Activated naive CD4-positive, alpha-beta T cell treated with Interleukin-2 at 50 U/mL for 16 hours (primary cell): Measurements from ENCODE around the gene ANKS1B.

ENCODE experiments used
- DNase-seq: peaks from one replicate; pipeline ENCODE4 v3.0.0-alpha.2; 2020

Gene ANKS1B

GRCh38 chr12:99435095-99435791 is 549.5 kb downstream of the ANKS1B start:
- DNase-seq: no peak

GRCh38 chr12:99433155-99433554 is 551.6 kb downstream of the ANKS1B start:
- DNase-seq: no peak

DNA sequence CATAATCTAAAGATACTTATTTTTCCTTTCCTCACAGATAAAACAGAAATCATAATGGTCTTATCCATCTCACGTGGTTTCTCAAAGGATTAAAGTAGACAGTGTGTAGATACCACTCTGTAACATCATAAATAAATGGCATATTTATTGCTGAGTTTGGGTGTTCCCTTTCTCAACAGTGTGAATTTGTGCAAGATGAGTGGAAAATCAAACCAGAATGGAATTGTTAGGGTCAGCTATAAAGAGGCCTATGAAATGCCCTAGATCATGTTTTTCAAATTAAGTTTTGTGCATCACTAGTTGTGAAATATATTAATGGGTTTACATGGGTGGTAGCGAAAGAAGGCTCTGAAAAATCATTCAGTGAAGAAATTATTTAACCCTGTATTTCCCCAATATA is 553.5 kb downstream of the ANKS1B start:
- DNase-seq: no peak

GRCh38 chr12:99427104-99427503 is 557.6 kb downstream of the ANKS1B start:
- no peak for DNase-seq

- DNase-seq: no peak
Measured at GRCh38 chr12:99418379-99418778, 566.4 kb downstream of the ANKS1B start.

DNA sequence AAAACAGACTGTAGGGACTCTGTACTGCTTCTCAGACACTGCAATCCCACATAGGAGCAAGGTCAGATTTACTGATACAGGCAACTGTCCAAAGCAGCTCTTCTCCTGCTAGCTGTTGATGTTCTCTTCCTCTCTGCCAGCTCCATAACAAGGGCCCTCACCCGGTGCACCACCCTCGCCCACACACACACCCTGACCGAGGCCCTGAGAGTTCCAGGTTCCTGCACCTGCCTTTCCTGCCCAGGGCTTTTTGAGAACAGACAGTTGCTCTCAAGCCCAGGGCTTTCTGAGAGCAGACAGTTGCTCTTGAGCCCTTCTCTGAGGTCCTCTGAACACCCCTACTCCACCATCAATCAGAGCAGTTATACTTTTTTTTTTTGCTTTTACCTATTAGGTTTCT is 571.0 kb downstream of the ANKS1B start:
- no peak for DNase-seq

- DNase-seq: no peak
Measured at GRCh38 chr12:99393763-99394162, 591.0 kb downstream of the ANKS1B start.

- DNase-seq: no peak
Measured at GRCh38 chr12:99392091-99392850, 592.5 kb downstream of the ANKS1B start.

- no peak for DNase-seq
Measured at GRCh38 chr12:99390707-99391106, 594.0 kb downstream of the ANKS1B start.

DNA sequence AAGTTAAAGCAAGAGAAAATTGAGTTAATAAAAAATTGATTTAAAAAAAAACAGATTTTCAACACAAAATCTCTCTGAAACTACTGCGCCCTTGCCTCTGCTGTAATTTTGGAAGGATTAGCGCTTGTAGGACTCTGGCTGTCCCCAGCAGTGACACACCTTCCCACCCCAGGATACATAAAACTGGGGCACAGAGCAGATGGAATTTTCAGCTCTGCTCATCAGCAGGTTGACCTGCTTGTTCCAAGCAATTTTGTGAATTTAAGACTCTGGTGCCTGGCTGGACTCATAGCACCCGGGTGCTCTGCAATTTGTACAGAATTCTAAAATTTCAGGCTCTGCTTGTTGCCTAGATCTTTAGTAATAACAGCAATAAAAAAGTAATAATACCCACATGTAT is 595.0 kb downstream of the ANKS1B start:
- no peak for DNase-seq

DNA sequence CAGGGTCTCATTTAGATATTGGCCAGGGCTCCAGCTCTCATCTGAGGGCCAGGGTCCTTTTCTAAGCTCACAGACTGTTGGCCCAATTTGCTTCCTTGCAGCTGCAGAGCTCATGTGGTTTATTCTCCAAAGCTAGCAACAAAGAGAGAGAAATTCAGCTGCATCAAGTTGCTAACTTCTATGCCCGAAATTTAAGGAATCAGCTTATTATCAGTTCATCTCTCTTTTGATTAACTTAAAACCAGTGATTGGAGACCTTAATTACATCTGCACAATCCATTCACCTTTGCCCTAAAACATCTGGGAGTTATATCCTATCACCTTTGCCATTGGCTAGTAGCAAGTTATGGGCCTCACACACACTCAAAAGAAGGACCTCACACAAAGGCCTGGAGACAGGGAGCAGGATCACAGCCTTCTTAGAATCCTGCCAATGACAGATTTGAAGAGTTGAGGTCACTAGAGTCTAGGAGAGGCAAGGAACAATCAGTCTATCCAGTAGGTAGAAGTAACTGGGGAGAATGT is 596.0 kb downstream of the ANKS1B start:
- no peak for DNase-seq

DNA sequence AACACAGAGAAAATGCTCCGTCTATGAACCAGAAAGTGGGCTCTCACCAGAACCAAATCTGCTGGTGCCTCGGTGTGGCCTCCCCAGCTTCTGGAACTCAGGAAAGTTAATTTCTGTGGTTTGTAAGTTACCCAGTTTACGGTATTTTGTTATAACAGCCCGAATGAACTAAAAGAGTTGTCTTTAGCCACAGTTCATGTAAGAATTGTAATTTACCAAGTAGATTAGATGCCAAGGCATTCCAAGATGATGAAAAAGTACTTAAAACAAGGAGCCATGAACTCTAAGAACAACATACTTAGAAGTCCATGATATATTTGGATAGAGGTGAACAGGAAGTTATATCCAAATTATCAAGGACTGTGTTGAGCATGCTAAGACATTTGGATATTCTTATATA is 597.1 kb downstream of the ANKS1B start:
- DNase-seq: no peak

GRCh38 chr12:99386907-99387306 is 597.8 kb downstream of the ANKS1B start:
- no peak for DNase-seq

DNA sequence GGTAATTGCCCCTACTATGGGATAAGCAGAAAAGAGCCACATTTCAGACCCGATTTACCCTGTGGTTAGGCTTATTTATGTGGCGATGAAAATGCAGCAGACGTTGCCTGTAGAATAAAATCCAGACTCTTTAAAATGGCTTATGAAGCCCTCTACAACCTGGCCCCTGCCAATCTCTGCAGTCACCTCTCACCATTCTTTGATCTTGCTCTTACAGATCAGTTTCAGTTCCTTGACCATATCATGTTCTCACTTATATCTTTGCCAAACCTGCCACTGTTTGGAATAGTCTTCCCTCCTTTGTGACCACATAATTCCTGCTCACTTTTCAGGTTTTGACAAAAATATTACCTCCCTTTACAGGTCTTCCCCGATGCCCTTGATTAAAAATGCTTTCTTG is 601.5 kb downstream of the ANKS1B start:
- no peak for DNase-seq

- no peak for DNase-seq
Measured at GRCh38 chr12:99381992-99382391, 602.7 kb downstream of the ANKS1B start.

DNA sequence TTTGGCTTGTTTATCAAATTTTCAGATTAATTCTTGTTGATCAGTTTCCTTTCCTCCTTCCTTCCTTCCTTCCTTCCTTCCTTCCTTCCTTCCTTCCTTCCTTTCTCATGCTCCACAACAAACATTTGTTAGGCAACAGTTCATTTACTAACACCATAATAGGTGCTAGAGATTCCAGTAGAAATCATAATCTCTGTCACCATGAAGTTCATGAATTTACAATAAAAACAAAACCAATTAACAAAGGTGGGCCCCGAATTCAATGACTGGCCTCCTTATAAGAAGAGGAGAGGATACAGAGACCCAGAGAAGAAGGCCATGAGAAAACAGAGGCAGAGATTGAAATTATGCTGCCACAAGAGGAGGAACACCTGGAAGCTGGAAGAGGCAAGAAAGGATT is 604.0 kb downstream of the ANKS1B start:
- DNase-seq: no peak

DNA sequence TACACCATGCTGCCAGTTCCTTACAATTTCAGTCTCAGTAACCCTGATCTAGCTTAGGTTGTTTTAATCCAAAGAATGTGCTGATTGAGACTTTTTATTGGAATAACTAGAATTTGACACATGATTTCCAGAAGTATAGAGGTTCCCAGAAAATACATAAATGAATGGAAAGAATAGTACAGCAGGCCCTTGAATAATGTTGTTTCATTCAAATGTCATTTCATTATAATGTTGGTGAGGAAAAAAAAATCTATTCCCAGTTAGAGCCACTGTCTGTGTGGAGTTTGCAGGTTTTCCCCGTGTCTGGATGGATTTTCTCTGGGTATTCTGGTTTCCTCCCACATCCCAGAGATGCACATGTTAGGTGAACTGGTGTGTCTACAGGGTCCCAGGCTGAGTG is 610.7 kb downstream of the ANKS1B start:
- DNase-seq: no peak

DNA sequence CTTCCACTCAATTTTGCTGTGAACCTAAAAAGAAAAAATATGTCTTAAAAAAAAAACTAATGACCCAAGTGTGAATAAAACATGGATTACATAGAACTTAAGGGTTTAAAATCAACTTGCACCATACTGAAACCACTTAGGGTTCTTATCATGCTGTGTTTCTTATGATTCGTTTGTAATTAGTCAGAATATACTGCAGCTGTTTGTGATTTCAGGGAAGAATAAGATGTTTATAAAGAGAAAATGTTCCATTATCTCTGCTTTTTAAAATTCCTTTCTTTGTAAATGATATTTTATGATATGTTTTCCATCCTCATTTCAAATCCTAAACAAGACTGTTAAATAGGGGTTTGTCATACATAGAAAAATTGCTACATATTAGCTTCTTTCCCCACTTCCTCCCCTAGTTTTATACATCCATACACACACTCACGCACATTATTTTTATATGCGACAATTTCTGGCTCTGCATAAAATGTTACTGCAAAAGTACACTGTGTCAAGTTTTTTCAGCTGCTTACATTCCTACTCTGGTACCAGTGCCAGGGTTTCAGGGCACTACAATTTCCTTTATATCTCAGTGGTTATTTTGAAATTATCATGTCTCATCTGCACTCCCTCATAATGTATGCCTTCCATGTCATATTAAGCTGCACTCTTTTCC is 612.3 kb downstream of the ANKS1B start:
- no peak for DNase-seq

DNA sequence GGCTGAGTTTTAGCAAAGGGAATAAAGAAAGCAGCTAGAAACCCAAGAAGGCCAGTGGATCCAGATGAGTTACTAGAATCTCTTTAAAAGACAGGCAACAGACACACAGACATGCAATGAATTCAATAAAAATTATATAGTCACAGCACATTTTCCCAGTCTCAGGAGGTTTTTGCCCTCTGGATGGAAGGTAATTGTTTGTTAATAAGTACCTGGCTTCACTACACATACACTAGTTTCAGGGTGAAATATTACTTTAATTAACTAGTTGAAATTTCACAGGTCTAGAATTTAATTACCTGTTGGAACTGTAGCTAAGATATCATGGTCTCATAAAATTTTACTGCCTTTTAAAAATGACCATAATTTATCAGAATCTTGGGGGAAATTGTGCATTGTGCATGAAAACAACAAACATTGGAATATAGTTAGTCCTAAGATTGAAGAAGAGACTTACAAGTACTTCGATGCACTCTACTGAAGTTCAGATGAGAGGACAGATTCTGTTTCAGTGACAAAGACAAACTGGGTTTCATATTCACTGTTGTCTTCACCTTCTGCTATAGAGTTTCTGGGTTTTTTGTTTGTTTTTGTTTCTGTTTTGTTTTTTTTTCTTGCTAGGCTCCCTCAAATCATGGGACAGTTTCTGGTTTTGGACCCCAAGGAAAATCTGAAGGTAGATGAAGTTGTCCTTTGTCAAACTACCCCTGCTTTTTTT is 614.2 kb downstream of the ANKS1B start:
- DNase-seq: no peak

DNA sequence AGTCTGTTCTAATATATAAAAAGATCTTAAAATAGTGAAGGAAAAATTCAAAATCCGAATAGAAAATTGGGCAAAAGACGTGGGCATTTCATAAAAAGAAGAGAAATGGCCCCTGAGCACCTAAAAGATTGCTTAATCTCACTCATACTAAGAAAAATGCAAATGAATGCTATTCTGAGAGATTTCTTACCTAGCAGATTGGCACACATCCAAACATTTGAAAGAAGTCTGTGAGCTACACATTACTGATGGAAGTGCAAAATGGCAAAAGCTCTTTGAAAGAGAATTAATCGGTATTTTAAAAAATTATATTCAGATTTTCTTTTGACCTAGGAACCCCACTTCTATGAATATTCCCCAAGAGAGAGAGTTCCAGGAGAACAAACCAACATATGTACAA is 617.6 kb downstream of the ANKS1B start:
- no peak for DNase-seq

GRCh38 chr12:99352269-99352668 is 632.5 kb downstream of the ANKS1B start:
- no peak for DNase-seq

GRCh38 chr12:99343960-99344359 is 640.8 kb downstream of the ANKS1B start:
- DNase-seq: no peak

DNA sequence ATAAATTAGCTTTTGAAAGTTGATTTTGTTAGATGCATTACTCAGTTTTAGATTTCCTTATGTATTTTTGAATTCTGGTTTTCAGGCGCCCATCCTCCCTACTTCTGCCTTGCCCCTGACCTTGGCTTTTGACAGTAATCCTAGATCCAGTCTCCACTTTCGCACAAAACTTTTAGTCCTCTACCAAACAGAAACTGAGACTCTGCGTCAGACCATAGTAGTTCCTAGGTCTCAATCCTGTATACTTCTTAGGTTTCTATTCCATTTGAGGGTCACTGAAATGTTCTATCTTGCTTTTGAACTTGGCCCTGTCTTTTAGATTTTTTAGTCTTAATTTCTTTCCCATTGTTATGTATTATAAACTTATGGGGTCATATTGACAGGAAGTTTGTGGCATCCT is 645.1 kb downstream of the ANKS1B start:
- DNase-seq: no peak
